SK-N-MC (cell line): ENCODE results near the gene EEF2KMT.
"Not testable (repeated sequence)": the region's sequence is repeated elsewhere in the genome, so short reads cannot be mapped to it uniquely, and the experiment has no call there.

Experiments
- DNase-seq: peaks from one replicate; pipeline ENCODE4 v3.0.0-alpha.2; 2011; ENCODE audit warnings: low read depth, low spot score
- H3K27ac ChIP-seq: fragments of 200-600 bp; sonication (generic); 2 replicates; pipeline ENCODE4 v1.5.1; 2016; ENCODE audit warnings: mixed run types
- H3K36me3 ChIP-seq: fragments of 200-600 bp; sonication (generic); 2 replicates; pipeline ENCODE4 v1.6.1; 2017; ENCODE audit warnings: antibody characterized with exemption, low read length, mixed read lengths; ENCODE audit not compliant: insufficient read depth
- H3K4me3 ChIP-seq: fragments of 200-600 bp; sonication (generic); 2 replicates; pipeline ENCODE4 v1.5.1; 2016
- H3K9ac ChIP-seq: fragments of 200-600 bp; sonication (generic); 2 replicates; pipeline ENCODE4 v1.8.0; 2017; ENCODE audit warnings: mixed run types, mixed read lengths; ENCODE audit not compliant: insufficient read length
- H3K9me3 ChIP-seq: fragments of 200-600 bp; sonication (generic); 2 replicates; pipeline ENCODE4 v1.6.1; 2017; ENCODE audit warnings: low read depth, mild to moderate bottlenecking, antibody characterized with exemption, low read length, moderate library complexity, mixed read lengths
- EZH2 ChIP-seq: fragments of 200-600 bp; sonication (generic); IDR thresholded peaks from one replicate; pipeline ENCODE4 v1.6.1; 2017; ENCODE audit warnings: antibody characterized with exemption
- FOXP2 ChIP-seq: optimal IDR thresholded peaks from 2 replicates; pipeline ENCODE3; 2011; ENCODE audit warnings: mild to moderate bottlenecking, moderate library complexity; ENCODE audit not compliant: insufficient read depth; ENCODE audit errors: extremely low read length, control extremely low read depth
- POLR2AphosphoS5 ChIP-seq: IDR thresholded peaks from 2 replicates; pipeline ENCODE4 v1.6.1; 2012; ENCODE audit warnings: mild to moderate bottlenecking, low read depth, low read length, borderline replicate concordance

EEF2KMT gene

GRCh38 chr16:5108505-5109158, 11.0 kb upstream of the EEF2KMT start:
- Histone ChIP-seq H3K4me3 (no peak overlapping the region), H3K36me3 (no peaks in the 10 kb centered on the region), H3K27ac (no peak overlapping the region), H3K9ac (no peak overlapping the region), H3K9me3 (no peaks in the 10 kb centered on the region)
- no peak for DNase-seq
- TF ChIP-seq POLR2AphosphoS5 = no peak
- TF ChIP-seq EZH2 = no peak
- no peak for TF ChIP-seq FOXP2

DNA sequence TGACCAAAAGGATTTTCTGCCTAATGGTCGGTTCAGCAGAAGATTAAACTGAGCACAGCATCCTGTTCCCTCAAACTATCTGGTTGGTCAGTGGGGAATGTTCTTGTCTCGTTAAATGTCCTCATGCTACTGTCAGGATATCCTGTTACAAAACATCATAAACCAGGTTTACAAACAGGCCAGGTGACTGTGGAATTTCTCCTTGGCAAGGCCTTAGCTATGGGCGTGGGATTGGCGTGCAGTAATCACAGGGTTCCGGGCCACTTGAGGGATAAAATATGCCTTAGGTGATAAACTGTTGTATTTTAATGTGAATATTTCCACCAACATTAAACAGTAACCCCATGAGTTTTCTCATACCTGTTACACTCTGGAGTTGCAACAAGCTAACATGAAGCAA, 7.4 kb upstream of the EEF2KMT start:
- H3K27ac ChIP-seq, H3K4me3 ChIP-seq, H3K9ac ChIP-seq, H3K36me3 ChIP-seq, DNase-seq, H3K9me3 ChIP-seq: not testable (repeated sequence)

- H3K4me3 ChIP-seq, H3K36me3 ChIP-seq, H3K9me3 ChIP-seq, H3K27ac ChIP-seq, DNase-seq, H3K9ac ChIP-seq: not testable (repeated sequence)
Observed at GRCh38 chr16:5103296-5104032, 5.9 kb upstream of the EEF2KMT start.

DNA sequence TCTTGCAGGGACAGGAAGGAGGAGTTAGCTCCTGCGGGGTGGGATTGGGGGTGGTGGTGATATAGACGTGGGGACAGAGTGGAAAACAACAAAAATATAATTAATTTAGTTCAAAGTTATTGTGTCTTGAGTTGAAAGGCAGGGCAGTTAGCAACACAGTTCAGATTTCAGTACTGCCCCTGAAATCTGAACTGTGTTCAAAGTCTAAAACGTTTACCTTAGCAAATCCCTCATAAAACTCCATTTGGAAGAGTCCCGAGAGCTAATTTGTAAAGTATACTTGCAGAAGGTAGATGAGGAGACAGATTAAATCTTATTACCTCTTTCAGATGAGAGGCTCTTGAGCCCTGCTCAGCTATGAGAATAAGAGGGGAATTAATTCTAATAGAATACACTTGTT, 1.6 kb upstream of the EEF2KMT start:
- H3K9me3 ChIP-seq, H3K27ac ChIP-seq, DNase-seq, H3K9ac ChIP-seq, H3K4me3 ChIP-seq, H3K36me3 ChIP-seq: not testable (repeated sequence)

- H3K4me3 ChIP-seq = peak overlapping the region; percentile 76
- H3K36me3 ChIP-seq, H3K9ac ChIP-seq, H3K9me3 ChIP-seq, DNase-seq, H3K27ac ChIP-seq: not testable (repeated sequence)
Observed at GRCh38 chr16:5098221-5099159, 895 bp upstream of the EEF2KMT start.

DNA sequence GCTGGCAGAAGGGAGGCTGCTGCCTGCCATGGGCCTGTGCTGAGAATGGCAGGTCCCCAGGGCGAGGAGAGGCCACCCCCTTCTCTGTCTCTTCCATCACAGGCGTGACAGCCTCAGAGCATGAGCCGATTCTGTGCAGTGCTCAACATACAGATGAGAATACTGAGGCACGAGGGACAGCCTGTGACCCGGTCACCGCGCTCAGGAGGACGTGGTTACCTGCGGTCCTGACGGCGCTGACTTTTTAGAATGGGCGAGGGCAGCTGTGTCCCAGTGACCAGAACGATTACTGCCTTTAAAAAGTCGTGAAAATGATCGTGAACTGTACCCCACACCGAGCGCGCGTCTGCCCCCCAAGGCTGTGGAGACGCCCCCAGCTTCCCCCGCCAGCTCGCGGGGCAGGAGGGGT, 530 bp downstream of the EEF2KMT start:
- DNase-seq, H3K36me3 ChIP-seq, H3K27ac ChIP-seq, H3K9me3 ChIP-seq: not testable (repeated sequence)
- Histone ChIP-seq H3K4me3 (peak overlapping the region; percentile 80), H3K9ac (peak overlapping the region; percentile 78)

- H3K9me3 ChIP-seq, H3K36me3 ChIP-seq, H3K27ac ChIP-seq, DNase-seq: not testable (repeated sequence)
- H3K9ac ChIP-seq = peak overlapping the region; percentile 78
- H3K4me3 ChIP-seq = peak overlapping the region; percentile 80
Observed at GRCh38 chr16:5096437-5097060, 1.0 kb downstream of the EEF2KMT start.

DNA sequence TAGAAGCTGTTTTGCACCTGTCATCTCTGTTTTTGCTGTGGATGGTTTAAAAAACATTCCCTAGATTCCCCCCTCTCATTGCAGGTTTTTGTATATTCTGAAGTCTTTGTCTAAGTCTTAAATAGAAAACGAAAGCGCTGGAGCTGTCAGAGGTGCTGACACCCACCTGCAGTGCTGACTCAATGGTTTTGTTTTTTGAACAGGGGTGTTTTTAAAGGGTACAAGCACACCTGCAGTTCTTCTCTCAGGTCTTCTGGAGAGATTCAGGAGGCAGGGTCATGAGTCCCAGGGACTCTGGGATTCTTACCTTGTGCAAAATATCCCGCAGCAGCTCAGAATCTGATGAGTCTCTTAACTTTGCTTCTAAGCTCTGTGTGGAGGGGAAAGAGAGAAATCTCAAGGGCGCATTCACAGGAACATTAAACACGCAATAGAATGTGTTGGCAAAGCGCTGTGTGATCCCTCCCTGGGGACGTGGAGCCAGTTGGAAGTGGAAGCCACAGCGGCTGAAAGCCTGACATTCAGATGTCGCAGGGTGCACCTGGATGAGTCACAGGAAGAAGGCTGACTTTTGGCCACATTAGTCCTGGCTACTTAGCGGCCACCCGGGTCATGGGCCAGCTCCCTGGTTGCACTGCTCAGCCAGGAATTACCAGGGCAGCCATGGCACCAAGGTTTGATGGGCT, 2.3 kb downstream of the EEF2KMT start:
- H3K4me3 ChIP-seq, H3K27ac ChIP-seq, H3K9ac ChIP-seq, H3K36me3 ChIP-seq, H3K9me3 ChIP-seq, DNase-seq: not testable (repeated sequence)

DNA sequence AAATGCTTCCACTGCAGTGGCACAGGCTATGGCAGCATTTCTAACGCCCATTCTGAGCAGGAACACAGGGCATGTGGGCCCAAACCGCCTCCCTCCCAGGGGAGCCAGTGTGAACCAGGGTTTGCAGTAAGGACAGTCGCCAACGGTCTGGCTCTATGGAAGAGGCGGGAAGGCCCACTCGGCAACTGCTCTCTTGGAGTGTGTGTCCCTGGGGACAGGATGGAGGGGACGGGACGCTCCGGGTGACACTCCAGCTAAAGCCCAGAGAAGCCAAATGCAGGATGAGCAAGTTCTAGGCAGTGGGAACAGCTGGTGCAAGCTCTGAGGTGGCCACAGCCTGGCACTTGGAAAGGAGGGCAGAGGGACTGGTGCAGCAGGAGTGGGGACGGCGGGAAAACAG, 3.8 kb downstream of the EEF2KMT start:
- not testable (repeated sequence) for H3K9me3 ChIP-seq, DNase-seq, H3K27ac ChIP-seq, H3K36me3 ChIP-seq, H3K4me3 ChIP-seq, H3K9ac ChIP-seq

DNA sequence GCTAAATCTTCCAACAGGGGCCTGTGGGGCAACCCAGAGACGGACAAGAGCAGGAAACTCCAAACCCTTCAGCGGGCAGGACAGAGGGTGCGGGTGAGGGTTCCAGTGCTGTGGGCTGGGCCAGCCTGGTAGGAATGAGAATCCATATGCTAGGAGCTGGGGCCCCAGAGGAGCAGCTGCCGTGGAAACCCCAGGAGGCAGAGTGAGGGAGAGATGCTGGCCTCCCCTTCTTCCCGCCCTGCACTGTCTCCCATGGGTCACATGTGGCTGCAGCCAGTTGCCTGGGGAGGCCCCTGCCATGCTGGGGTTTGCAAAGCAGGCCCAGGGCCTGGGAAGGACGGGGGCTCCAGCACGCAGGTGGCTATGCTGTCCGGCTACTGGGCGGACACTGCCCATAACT, 4.5 kb downstream of the EEF2KMT start:
- H3K27ac ChIP-seq, H3K9me3 ChIP-seq, DNase-seq, H3K4me3 ChIP-seq, H3K9ac ChIP-seq, H3K36me3 ChIP-seq: not testable (repeated sequence)

DNA sequence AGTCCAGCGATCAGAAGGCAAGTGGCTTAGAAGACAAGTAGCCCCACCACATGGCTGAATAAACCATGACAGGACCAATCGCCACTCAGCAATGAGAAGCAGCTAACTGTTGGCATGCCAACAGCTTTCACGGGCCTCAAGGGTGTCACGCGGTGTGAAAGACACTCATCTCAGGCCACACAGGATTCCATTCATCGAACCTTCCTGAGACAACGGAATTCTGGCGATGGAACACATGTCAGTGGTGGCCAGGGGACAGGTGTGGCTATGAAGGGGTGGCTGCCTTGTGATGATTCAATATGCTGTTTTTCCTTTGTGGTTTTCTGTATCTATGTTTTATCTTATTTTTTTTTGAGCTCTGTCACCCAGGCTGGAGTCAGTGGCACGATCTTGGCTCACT, 7.0 kb downstream of the EEF2KMT start:
- not testable (repeated sequence) for H3K9me3 ChIP-seq

DNA sequence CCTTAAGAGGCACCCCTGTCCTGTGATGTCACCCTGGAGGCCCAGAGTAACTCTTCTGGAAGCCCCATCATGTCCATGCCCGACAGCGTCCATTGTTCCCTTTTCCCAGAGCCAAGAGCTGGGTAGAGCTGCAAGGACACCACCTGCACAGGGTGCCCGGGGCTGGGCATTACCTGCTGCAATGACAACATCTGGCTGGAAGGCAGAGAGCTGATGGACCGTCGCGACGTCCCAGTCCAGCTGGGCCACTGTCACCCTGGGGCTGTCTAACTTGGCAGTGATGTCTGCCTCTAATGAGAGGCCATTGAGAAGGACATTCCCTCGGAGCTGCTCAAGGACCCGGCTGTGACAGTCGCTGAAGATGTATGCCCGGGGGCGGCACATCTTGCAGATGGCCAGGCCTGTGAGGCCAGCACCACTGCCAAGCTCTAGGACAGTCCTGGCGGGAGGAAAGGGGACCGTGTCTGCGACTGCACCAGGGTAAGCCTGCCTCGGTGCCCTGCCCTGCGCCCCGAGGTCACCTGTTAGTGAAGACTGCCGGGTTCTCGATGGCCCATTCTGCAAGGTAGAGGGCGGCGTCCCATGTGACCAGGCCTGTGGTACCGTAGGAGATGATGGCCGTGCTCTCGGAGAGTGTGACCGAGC, 7.6 kb downstream of the EEF2KMT start:
- H3K9me3 ChIP-seq, H3K9ac ChIP-seq, H3K27ac ChIP-seq, H3K36me3 ChIP-seq, DNase-seq, H3K4me3 ChIP-seq: not testable (repeated sequence)

More for the DNA sequence above, 7.0 kb downstream of the EEF2KMT start:
- H3K36me3 ChIP-seq, H3K4me3 ChIP-seq, H3K27ac ChIP-seq, DNase-seq, H3K9ac ChIP-seq: not testable (repeated sequence)
